Neuronal stem cell (in vitro differentiated cells): ENCODE data around the gene PNMT.

ENCODE experiments used
- DNase-seq: peaks from one replicate; pipeline ENCODE4 v3.0.0-alpha.2; 2013; ENCODE audit warnings: low spot score
- H2AFZ ChIP-seq: one replicate; pipeline ENCODE4 v1.6.1; 2013; ENCODE audit warnings: mild to moderate bottlenecking, low read length, inconsistent platforms
- H2AK5ac ChIP-seq: 2 replicates; pipeline ENCODE4 v1.6.1; 2013; ENCODE audit warnings: low read depth, mild to moderate bottlenecking, inconsistent platforms, low read length, moderate library complexity, mixed read lengths
- H2BK120ac ChIP-seq: 2 replicates; pipeline ENCODE4 v1.6.1; 2013; ENCODE audit warnings: low read depth, mild to moderate bottlenecking, inconsistent platforms, low read length, moderate library complexity, mixed read lengths
- H2BK12ac ChIP-seq: one replicate; pipeline ENCODE4 v1.6.1; 2013; ENCODE audit warnings: low read length, inconsistent platforms
- H2BK15ac ChIP-seq: 2 replicates; pipeline ENCODE4 v1.6.1; 2013; ENCODE audit warnings: mild to moderate bottlenecking, low read length, inconsistent platforms, mixed read lengths
- H2BK5ac ChIP-seq: one replicate; pipeline ENCODE4 v1.6.1; 2013; ENCODE audit warnings: inconsistent platforms, mild to moderate bottlenecking, low read length, moderate library complexity
- H3K14ac ChIP-seq: one replicate; pipeline ENCODE4 v1.6.1; 2013; ENCODE audit warnings: low read length, inconsistent platforms
- H3K18ac ChIP-seq: 2 replicates; pipeline ENCODE4 v1.6.1; 2013; ENCODE audit warnings: low read length, inconsistent platforms
- H3K23ac ChIP-seq: 2 replicates; pipeline ENCODE4 v1.6.1; 2013; ENCODE audit warnings: low read depth, mild to moderate bottlenecking, mixed read lengths, low read length, inconsistent platforms; ENCODE audit not compliant: poor library complexity
- H3K27ac ChIP-seq: replicated peaks from 3 replicates; pipeline ENCODE4 v1.5.1; 2013; ENCODE audit warnings: low read length, inconsistent platforms
- H3K27me3 ChIP-seq, 3 experiments: 2 replicates each; pipeline ENCODE4 v1.6.1; 2013; ENCODE audit warnings: low read length in 3 of 3, mild to moderate bottlenecking in 2 of 3, inconsistent platforms in 1 of 3, low read depth in 1 of 3, mixed read lengths in 1 of 3, moderate library complexity in 1 of 3; ENCODE audit not compliant: control insufficient read depth in 3 of 3, insufficient read depth in 3 of 3
- H3K36me3 ChIP-seq, 2 donors: replicated peaks in 1 of 2; 2 replicates each; pipeline ENCODE4 v1.6.1; 2013; ENCODE audit warnings: low read length in 2 of 2; ENCODE audit not compliant: control insufficient read depth in 2 of 2, insufficient read depth in 2 of 2
- H3K4ac ChIP-seq: 2 replicates; pipeline ENCODE4 v1.6.1; 2013; ENCODE audit warnings: inconsistent platforms, mild to moderate bottlenecking, low read length, moderate library complexity
- H3K4me1 ChIP-seq, 2 donors: 1 replicate in 1 of 2; 2 replicates in 1 of 2; pipeline ENCODE4 v1.6.1; 2013; ENCODE audit warnings: low read length in 2 of 2, low read depth in 1 of 2; ENCODE audit not compliant: control insufficient read depth in 2 of 2, insufficient read depth in 1 of 2
- H3K4me2 ChIP-seq: one replicate; pipeline ENCODE4 v1.6.1; 2013; ENCODE audit warnings: mild to moderate bottlenecking, low read length, inconsistent platforms; ENCODE audit not compliant: insufficient read depth, poor library complexity, severe bottlenecking
- H3K4me3 ChIP-seq, 2 donors: 2 replicates each; pipeline ENCODE4 v1.5.1; 2013; ENCODE audit warnings: low read length in 2 of 2, mild to moderate bottlenecking in 2 of 2, inconsistent platforms in 1 of 2, moderate library complexity in 1 of 2
- H3K79me1 ChIP-seq: one replicate; pipeline ENCODE4 v1.6.1; 2013; ENCODE audit warnings: low read depth, mild to moderate bottlenecking, inconsistent platforms, low read length, moderate library complexity
- H3K9ac ChIP-seq: one replicate; pipeline ENCODE4 v1.6.1; 2013; ENCODE audit warnings: mild to moderate bottlenecking, low read depth, low read length, inconsistent platforms; ENCODE audit not compliant: poor library complexity
- H3K9me3 ChIP-seq, 2 donors: replicated peaks in 1 of 2; 2 replicates each; pipeline versions ENCODE3 to v1.6.1; 2013; ENCODE audit warnings: low read length in 2 of 2, mild to moderate bottlenecking in 2 of 2, inconsistent platforms in 1 of 2, low read depth in 1 of 2, mixed read lengths in 1 of 2, moderate library complexity in 1 of 2; ENCODE audit not compliant: control insufficient read depth in 2 of 2, insufficient read depth in 1 of 2
- H4K8ac ChIP-seq: one replicate; pipeline ENCODE4 v1.6.1; 2013; ENCODE audit warnings: low read depth, mild to moderate bottlenecking, inconsistent platforms, low read length, moderate library complexity
- H4K91ac ChIP-seq: one replicate; pipeline ENCODE4 v1.6.1; 2013; ENCODE audit warnings: low read length, low read depth, mild to moderate bottlenecking, inconsistent platforms; ENCODE audit not compliant: poor library complexity
- WGBS, 2 donors: extraction: QIAGEN DNeasy Blood & Tissue Kit; methylation state at CpG; one replicate each; pipeline ENCODE4 v1.1.7; 2013; ENCODE audit warnings: missing lambda C conversion rate in 2 of 2, mixed read lengths in 1 of 2; ENCODE audit not compliant: insufficient read length in 2 of 2, insufficient replicate concordance in 1 of 2; ENCODE audit errors: extremely low coverage in 2 of 2; 5-methylcytosine and 5-hydroxymethylcytosine counted together

The PNMT gene

GRCh38 chr17:39665642-39666224 is 2.5 kb upstream of the PNMT start:
- Histone ChIP-seq H2BK12ac (peak overlapping the region; percentile 73), H2BK5ac (peak overlapping the region; percentile 53), H4K8ac (no peak overlapping the region), H3K9me3 (no peaks in the 10 kb centered on the region), H3K9ac (no peak overlapping the region), H3K4me1 (peaks cover 8 to 27% of the 10 kb centered on the region in 2 donors), H3K14ac (peak overlapping the region; percentile 82), H2BK15ac (peak overlapping the region; percentile 74), H4K91ac (no peak overlapping the region), H2BK120ac (no peak overlapping the region), H3K18ac (peak overlapping the region; percentile 83), H3K79me1 (peaks cover 6% of the 10 kb centered on the region), H2AK5ac (peak overlapping the region; percentile 99), H3K23ac (peak overlapping the region; percentile 65), H3K4me2 (no peak overlapping the region), H3K4ac (peak overlapping the region; percentile 37), H3K36me3 (peaks cover 14 to 23% of the 10 kb centered on the region in 2 donors), H3K4me3 (no peak overlapping the region), H2AFZ (no peak overlapping the region), H3K27ac (no peak overlapping the region), H3K27me3 (peaks cover 0 to 36% (median 20%) of the 10 kb centered on the region in 3 experiments)
- DNase-seq, result no peak
- no CpG with 5 or more reads among the region's 17 CpGs for WGBS, 2 donors

GRCh38 chr17:39666231-39666600 is 2.0 kb upstream of the PNMT start:
- no CpG with 5 or more reads among the region's 2 CpGs for WGBS, 2 donors
- Histone ChIP-seq H3K27ac (no peak overlapping the region), H3K27me3 (peaks cover 0 to 37% (median 20%) of the 10 kb centered on the region in 3 experiments)

GRCh38 chr17:39666601-39667261 is 1.5 kb upstream of the PNMT start:
- H3K9me3 ChIP-seq, result no peaks in the 10 kb centered on the region
- H2AFZ ChIP-seq, result peak overlapping the region; percentile 91
- H4K91ac ChIP-seq, result no peak overlapping the region
- peak overlapping the region; percentile 65 for H3K23ac ChIP-seq
- peak overlapping the region; percentile 60 for H2BK5ac ChIP-seq
- H3K79me1 ChIP-seq, result peaks cover 6% of the 10 kb centered on the region
- no peak for DNase-seq
- H3K27me3 ChIP-seq, result peaks cover 0 to 37% (median 20%) of the 10 kb centered on the region in 3 experiments
- H2BK120ac ChIP-seq, result peak overlapping the region; percentile 94
- peak overlapping the region; percentile 89 for H3K18ac ChIP-seq
- H4K8ac ChIP-seq, result peak overlapping the region; percentile 43
- H3K36me3 ChIP-seq, result peaks cover 5 to 13% of the 10 kb centered on the region in 2 donors
- H2AK5ac ChIP-seq, result peak overlapping the region; percentile 99
- peaks cover 8 to 27% of the 10 kb centered on the region in 2 donors for H3K4me1 ChIP-seq
- no peak overlapping the region for H3K4me2 ChIP-seq
- peak overlapping the region; percentile 85 for H2BK15ac ChIP-seq
- peak overlapping the region; percentile 98 for H2BK12ac ChIP-seq
- peak overlapping the region; percentile 94 for H3K14ac ChIP-seq
- H3K4me3 ChIP-seq, result no peak overlapping the region
- peak overlapping the region; percentile 95 for H3K4ac ChIP-seq
- H3K9ac ChIP-seq, result no peak overlapping the region
- WGBS, 2 donors, result no CpG with 5 or more reads among the region's 11 CpGs
- H3K27ac ChIP-seq, result no peak overlapping the region

More at GRCh38 chr17:39666231-39666600, 2.0 kb upstream of the PNMT start:
- no peak overlapping the region for H2BK120ac ChIP-seq
- H2BK15ac ChIP-seq, result peak overlapping the region; percentile 85
- H2AK5ac ChIP-seq, result peak overlapping the region; percentile 99
- H4K8ac ChIP-seq, result no peak overlapping the region
- no peak overlapping the region for H2AFZ ChIP-seq
- no peak overlapping the region for H4K91ac ChIP-seq
- H3K4me3 ChIP-seq, result no peak overlapping the region
- DNase-seq, result no peak
- H3K4me1 ChIP-seq, result peaks cover 8 to 27% of the 10 kb centered on the region in 2 donors
- H2BK5ac ChIP-seq, result peak overlapping the region; percentile 53
- H3K18ac ChIP-seq, result peak overlapping the region; percentile 70
- H3K36me3 ChIP-seq, result peaks cover 9 to 18% of the 10 kb centered on the region in 2 donors
- peak overlapping the region; percentile 65 for H3K23ac ChIP-seq
- H3K9ac ChIP-seq, result no peak overlapping the region
- H2BK12ac ChIP-seq, result peak overlapping the region; percentile 73
- no peak overlapping the region for H3K4me2 ChIP-seq
- H3K9me3 ChIP-seq, result no peaks in the 10 kb centered on the region
- peaks cover 6% of the 10 kb centered on the region for H3K79me1 ChIP-seq
- no peak overlapping the region for H3K4ac ChIP-seq
- H3K14ac ChIP-seq, result no peak overlapping the region

DNA sequence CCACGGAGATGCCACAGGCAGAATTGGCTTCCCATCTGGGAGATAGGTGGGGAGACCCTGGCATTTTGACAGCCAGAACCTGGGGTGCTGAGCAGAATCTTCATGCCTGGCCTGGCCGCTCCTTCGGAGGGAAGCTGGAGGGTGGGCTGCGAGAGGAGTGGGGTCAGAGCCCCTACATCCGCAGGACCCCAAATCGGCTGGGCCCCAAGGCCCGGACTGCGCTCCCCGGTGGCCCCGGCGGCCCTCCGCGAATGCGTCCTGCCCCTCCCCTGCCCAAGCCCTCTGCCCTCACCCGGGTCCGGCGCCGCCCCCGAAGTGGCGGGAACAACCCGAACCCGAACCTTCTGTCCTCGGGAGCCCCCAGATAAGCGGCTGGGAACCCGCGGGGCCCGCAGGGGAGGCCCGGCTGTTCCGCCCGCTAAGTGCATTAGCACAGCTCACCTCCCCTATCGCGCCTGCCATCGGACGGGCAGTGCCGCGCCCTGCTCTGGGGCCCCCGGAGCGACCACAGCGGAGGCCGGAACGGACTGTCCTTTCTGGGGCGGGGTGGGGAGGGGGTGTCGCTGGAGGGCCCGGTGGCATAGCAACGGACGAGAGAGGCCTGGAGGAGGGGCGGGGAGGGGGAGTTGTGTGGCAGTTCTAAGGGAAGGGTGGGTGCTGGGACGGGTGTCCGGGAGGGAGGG is 850 bp upstream of the PNMT start:
- Histone ChIP-seq H3K27me3 (peaks cover 0 to 37% (median 20%) of the 10 kb centered on the region in 3 experiments), H2AK5ac (peak overlapping the region; percentile 99), H3K14ac (no peak overlapping the region), H3K9me3 (no peaks in the 10 kb centered on the region), H2BK12ac (peak overlapping the region; percentile 98), H3K27ac (no peak overlapping the region), H3K36me3 (peaks cover 4 to 7% of the 10 kb centered on the region in 2 donors), H4K8ac (peak overlapping the region; percentile 43), H3K4me1 (peaks cover 8 to 27% of the 10 kb centered on the region in 2 donors), H4K91ac (no peak overlapping the region), H2BK120ac (peak overlapping the region; percentile 94), H3K9ac (peak overlapping the region; percentile 70), H3K79me1 (peaks cover 6% of the 10 kb centered on the region), H2BK5ac (peak overlapping the region; percentile 60), H3K4me3 (no peak overlapping the region), H2BK15ac (peak overlapping the region; percentile 85), H3K4ac (no peak overlapping the region), H2AFZ (peak overlapping the region; percentile 91), H3K4me2 (peak overlapping the region; percentile 91), H3K18ac (peak overlapping the region; percentile 92), H3K23ac (peak overlapping the region; percentile 65)
- no CpG with 5 or more reads among the region's 49 CpGs for WGBS, 2 donors
- no peak for DNase-seq
